Testis (tissue), 2 donors: ENCODE measurements around the gene DNM3.

ENCODE experiments used
- CTCF ChIP-seq, 3 experiments: fragments of 450-650 bp in 2 of 3; fragments of 200-600 bp in 1 of 3; sonication (generic) in 1 of 3; IDR thresholded peaks; one replicate each; pipeline ENCODE4 v1.5.1; 2016 to 2019; ENCODE audit warnings: antibody characterized with exemption in 3 of 3, mild to moderate bottlenecking in 2 of 3, moderate library complexity in 1 of 3
- POLR2A ChIP-seq: fragments of 450-650 bp; IDR thresholded peaks from one replicate; pipeline ENCODE4 v1.6.1; 2017; ENCODE audit warnings: antibody characterized with exemption, mild to moderate bottlenecking, moderate library complexity

- TF ChIP-seq POLR2A, result no peak
- TF ChIP-seq CTCF (IDR thresholded peaks at IDR 0.05), result peak in 1 of 3 experiments; percentile 23
Observed at GRCh38 chr1:171929121-171929520, 87.8 kb downstream of the DNM3 start.
